HG03060 (cell line): ENCODE data around the gene JAM2.
"Not testable (repeated sequence)": the region's sequence is repeated elsewhere in the genome, so short reads cannot be mapped to it uniquely, and the experiment has no call there.

Experiments
- ATAC-seq: cut with Tn5 transposase; IDR thresholded peaks from one replicate; pipeline ENCODE4 v1.9.1; 2021; ENCODE audit warnings: low read depth, moderate number of reproducible peaks; ENCODE audit not compliant: unreplicated experiment

The JAM2 gene

GRCh38 chr21:25638660-25639550, at the start of gene JAM2:
Gene JAM2, plus strand, starts transcription at chr21:25639258. Its CDS starts 564 bp downstream, at chr21:25639822.
- no peak for ATAC-seq

- ATAC-seq, result no peak
Observed at GRCh38 chr21:25589887-25590286, 49.2 kb upstream of the JAM2 start.

- peak; percentile 83 for ATAC-seq
Observed at GRCh38 chr21:25607151-25608043, 31.7 kb upstream of the JAM2 start, which contains the start of gene MRPL39. Gene MRPL39, minus strand, starts transcription at chr21:25607481. Its CDS starts 6 bp downstream, at chr21:25607475.

GRCh38 chr21:25608044-25608737, 30.9 kb upstream of the JAM2 start:
- peak; percentile 74 for ATAC-seq

- ATAC-seq, result no peak
Observed at GRCh38 chr21:25614441-25614840, 24.6 kb upstream of the JAM2 start.

DNA sequence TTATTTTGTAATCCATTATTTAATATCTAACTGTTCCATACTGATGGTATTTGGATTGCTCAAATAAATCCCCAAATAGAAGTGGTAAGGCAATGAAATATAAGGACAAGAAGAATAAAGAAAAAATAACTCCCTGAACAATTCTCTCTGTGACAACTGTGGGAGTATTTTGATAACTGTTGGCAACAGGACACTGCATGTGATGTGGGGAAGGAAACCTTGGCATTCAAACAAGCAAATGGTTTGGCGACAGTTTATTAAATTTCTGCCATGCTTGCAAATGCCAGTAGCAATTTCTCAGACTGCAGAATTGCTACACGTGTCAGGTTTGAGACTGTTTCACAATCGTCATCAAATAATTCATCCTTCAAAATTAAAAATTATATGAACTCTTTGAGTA, 23.2 kb upstream of the JAM2 start:
- no peak for ATAC-seq

- no peak for ATAC-seq
Observed at GRCh38 chr21:25619198-25619597, 19.9 kb upstream of the JAM2 start.

GRCh38 chr21:25624511-25624910, 14.5 kb upstream of the JAM2 start:
- ATAC-seq, result no peak

DNA sequence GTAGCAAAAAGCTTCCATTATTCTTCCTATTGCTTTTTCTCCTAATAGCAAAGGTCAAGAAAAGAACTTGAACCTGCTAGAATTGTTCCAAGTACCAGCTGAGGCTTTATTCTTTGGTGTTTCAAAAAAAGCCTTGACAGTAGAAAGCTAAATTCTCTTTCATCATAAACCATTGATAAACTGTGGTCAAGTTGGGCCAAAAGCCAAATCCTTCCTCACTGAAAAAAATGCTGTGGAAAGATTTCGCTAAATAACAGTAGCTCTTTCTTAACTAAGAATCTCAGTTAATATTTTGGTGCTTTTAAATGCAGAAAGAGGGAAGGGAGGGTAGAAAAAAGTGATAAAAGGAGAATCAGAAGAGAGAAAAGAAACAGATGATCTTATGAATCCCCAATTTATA, 14.0 kb upstream of the JAM2 start:
- no peak for ATAC-seq

DNA sequence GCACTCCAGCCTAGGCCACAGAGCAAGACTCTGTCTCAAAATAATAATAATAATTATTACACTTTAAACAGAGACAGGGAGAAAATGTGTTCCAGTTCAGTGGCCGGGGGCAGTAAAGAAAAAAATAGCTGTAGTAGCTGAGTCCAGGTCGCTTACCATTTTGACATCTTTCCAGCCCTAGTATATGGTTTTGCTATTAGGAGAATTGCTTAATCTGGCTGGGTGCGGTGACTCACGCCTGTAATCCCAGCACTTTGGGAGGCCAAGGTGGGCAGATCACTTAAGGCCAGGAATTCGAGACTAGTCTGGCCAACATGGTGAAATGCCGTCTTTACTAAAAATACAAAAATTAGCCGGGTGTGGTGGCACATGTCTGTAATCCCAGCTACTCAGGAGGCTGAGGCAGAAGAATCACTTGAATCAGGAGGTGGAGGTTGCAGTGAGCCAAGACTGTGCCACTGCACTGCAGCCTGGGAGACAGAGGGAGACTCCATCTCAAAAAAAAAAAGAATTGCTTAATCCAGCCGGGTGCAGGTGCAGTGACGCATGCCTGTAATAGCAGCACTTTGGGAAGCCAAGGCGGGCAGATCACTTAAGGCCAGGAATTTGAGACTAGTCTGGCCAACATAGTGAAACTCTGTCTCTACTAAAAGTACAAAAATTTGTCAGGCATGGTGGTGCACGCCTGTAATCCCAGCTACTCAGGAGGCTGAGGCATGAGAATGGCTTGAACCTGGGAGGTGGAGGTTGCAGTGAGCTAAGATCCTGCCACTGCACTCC, 13.1 kb upstream of the JAM2 start:
- not testable (repeated sequence) for ATAC-seq

DNA sequence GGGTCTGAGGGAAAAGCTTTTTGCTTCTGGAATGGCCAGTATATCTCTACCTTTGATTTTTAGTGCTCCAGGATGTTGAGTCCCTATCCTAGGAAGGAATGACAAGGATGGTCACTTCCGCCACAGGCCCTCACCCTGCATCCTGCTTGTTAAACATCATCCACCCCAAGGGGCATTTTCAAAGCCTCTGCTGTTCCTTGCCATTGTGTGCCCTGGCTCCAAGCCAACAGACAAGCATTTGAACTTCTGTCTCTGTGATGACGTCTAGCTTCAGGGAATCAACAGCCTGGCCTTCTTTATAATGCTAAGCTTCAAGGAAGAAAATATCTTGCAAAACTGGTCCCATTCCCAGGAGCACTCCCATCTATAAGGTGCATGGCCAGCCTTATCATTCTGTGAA, 12.3 kb upstream of the JAM2 start:
- no peak for ATAC-seq

- no peak for ATAC-seq
Observed at GRCh38 chr21:25632296-25632695, 6.8 kb upstream of the JAM2 start.

DNA sequence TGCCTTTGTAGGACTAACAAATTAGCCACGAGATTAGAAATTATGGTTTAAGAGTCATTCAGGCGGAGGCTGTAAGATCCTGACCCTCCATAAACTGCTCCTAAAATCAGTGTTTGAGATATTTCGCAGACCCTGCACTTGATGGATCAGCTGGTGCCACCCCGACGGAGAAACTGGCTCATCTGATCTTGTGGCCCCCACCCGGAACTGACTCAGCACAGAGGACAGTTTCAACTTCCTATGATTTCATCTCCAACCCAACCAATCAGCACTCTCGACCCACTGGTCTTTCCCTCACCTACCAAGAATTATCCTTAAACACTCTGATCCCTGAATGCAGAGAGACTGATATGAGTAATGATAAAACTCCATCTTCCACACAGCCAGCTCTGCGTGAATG, 3.7 kb upstream of the JAM2 start:
- ATAC-seq, result no peak

GRCh38 chr21:25636727-25637126, 2.3 kb upstream of the JAM2 start:
- ATAC-seq, result no peak

DNA sequence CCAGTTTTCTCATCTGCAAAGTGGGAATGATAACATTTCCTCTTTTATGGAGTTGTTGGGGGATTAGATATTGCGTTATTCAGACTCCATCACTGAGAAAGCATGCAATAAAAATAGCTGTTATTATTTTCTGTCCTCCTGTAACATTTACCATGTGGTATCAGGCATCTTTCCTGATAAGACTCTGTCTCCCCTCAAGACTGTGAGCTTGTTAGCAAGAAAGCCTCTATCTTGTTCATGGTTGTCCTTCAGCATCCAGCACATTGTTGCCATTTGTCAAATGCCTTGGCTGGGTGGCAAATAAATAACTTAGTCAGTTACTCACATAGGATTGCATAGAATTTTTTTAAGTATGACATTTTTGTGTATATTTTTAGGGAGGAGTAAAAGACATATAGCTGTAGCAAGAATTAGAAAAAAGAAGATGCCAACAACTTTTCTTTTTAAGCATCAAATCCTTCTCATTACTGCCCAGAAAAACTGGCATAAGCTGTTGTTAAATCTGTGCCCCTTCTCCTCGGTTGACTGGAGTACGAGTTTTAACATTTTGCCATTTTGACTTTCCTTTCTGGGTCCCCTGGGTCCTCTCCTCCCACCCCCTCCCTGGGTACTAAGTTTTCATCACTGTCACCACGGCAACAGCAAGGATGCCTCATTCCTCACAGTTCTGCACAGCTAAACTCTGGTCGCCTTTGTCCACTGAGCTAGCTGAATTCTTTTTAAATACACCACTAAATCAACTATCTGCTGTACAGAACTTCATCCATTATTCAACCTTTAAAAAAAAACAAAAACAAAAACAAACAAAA, 1.0 kb upstream of the JAM2 start:
- ATAC-seq, result no peak

DNA sequence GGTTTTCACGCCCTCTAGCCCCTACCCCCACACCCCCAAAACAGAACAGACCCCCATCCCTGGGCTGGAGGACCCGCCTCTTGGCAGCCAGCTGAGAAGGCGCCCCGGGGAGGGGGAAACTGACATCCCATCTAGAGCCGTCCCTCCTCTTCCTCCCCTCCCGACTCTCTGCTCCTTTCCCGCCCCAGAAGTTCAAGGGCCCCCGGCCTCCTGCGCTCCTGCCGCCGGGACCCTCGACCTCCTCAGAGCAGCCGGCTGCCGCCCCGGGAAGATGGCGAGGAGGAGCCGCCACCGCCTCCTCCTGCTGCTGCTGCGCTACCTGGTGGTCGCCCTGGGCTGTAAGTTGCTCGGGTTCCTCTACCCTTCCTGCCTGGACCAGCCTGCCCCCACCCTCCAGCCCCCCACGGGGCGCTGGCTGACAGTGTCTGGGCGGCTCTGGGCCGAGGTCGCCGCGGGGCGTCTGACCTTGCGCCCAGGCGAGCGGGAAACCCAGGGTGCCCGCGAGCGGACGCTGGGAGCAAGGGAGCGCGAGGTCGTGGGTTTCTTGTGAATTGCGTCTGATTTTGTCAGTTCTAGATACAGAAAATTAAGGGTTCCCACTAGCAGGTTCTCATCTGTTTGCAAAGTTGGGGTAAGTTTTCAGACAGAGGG, 618 bp downstream of the JAM2 start:
- no peak for ATAC-seq

DNA sequence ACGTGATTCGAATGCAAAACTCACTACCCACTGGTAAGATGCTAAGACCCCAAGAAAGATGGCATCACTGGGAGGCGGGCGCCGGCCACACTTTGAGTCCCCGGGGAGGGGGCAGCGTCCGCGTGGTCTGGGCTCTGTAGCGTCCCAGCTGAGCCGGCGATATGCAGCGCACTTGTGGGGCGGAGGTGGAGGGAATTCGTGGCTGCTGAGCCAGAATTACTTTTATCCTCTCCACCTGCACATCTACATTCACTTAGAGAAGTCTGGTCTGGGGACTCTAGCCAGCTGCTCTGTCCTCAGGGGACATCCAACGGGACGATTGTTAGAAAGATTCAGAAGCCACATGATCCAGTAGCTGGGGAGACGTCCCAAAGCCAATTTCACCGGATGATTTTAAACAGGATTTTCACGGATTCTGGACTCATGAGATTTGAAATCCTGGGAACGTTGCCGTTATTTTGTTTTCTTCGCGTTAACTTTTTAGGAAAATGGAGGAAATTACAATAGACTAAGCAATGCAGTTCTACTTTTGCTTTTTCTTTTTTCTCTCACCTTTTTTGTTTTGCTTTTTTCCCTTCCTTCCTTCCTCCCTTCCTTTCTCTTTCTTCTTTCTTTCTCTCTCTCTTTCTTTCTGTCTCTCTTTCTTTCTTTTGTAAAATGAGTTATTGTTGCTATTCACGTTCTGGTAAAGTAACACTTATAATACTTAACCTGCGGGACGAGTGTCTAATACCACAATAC, 1.3 kb downstream of the JAM2 start:
- no peak for ATAC-seq

- ATAC-seq, result no peak
Observed at GRCh38 chr21:25640943-25641292, 1.9 kb downstream of the JAM2 start.
